ENCODE data around the gene RBMS3.

DNA sequence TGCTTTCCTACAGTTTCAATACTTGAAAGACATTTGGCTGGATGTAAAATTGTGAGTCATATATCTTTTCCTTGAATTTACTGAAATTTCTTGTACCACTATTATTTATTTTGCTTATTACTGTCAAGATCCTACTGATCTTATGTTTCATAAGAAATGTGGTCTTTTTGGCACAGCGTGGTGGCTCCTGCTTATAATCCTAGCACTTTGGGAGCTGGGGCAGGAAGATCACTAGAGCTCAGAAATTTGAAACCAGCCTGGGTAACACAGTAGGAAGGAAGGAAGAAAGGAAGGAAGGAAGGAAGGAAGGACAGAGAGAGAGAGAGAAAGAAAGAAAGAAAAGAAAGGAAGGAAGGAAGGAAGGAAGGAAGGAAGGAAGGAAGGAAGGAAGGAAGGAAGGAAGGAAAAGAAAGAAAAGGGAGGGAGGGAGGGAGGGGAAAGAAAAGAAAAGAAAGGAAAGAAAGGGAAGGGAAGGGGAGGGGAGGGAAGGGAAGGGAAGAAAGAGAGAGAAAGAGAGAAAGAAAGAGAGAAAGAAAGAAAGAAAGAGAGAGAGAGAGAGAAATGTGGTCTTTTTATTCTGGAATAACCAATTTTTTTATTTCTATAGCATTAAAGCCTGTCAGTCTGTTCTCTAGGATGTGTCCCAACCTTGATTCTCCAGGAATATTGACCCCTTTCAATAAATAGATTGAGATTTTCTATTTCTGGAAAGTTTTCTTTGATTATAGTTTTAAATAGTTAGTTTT is 753.5 kb downstream of the RBMS3 start:
- TF ChIP-seq POLR2A (IDR thresholded peaks at IDR 0.05): no peak
- TF ChIP-seq, protein P1, sequence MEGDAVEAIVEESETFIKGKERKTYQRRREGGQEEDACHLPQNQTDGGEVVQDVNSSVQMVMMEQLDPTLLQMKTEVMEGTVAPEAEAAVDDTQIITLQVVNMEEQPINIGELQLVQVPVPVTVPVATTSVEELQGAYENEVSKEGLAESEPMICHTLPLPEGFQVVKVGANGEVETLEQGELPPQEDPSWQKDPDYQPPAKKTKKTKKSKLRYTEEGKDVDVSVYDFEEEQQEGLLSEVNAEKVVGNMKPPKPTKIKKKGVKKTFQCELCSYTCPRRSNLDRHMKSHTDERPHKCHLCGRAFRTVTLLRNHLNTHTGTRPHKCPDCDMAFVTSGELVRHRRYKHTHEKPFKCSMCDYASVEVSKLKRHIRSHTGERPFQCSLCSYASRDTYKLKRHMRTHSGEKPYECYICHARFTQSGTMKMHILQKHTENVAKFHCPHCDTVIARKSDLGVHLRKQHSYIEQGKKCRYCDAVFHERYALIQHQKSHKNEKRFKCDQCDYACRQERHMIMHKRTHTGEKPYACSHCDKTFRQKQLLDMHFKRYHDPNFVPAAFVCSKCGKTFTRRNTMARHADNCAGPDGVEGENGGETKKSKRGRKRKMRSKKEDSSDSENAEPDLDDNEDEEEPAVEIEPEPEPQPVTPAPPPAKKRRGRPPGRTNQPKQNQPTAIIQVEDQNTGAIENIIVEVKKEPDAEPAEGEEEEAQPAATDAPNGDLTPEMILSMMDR (IDR thresholded peaks at IDR 0.05): no peak
